ENCODE results near the gene C1QL2.

The C1QL2 gene

DNA sequence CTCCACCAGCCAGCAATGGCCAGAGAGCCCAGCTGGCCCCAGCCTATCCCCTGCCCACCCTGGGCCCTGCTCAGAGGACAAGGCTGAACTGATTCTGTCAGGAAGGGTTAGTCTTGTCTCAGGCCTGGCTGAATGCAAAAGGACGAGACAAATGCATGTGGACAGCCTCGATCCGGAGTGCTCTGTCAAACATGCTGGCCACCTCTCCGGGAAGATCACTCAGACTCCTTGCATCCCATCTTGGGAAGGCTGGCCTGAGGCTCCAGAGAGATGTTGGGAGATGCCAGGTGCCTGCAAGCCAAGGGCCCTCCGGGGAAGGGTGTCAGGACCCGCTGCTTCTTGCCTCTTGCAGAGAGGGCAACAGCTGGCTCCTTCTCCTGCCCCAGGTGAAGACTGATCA is 20.2 kb upstream of the C1QL2 start:
- DNase-seq: no peak

DNA sequence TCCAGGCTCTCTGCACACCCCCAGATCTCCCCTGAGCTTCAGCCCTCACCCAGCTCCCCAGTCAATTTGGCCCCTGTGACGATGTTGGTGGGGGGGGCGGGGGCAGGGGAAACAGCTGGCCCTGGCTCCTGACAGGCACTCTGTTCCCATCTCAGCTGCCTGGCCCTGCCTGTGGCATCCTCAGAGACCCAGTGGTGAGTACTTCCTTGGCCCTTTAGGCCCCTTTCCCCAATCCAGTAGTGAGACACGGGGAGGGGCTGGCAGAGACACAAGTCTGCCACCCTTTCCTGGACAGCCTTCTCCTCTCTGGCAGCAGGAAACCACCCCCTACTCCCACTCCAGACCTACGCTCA is 19.3 kb upstream of the C1QL2 start:
- DNase-seq: no peak

DNA sequence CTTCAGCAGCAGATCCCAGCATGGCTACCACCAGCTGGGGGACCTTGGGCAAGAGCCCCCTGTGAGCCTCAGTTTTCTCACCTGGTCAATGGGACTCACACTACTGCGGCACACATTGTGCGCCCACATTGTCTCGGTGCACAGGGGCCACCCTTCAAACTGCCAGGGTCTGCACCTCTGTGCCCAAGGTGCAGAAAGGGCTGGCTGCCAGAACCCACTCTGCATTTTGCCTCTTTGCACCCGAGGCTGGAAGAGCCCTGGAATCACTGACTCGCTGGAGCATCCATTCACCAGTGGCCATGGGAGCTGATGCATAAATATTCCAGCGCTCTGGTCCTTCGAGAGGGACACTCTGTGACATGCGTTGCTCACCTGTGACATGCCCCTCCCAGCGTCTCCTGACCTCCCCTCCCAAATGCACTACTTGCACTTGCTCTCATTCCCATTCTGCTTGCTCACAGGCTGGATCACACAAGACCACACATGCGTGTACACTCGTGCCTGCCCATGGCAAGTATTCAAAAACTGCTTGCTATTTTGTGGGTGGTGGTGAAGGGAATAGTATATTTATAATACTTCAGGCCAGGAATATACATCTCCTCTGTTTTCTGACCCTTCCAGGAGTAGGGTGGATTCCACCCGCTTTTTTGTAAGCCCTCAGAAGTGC is 18.8 kb upstream of the C1QL2 start:
- no peak for DNase-seq

DNA sequence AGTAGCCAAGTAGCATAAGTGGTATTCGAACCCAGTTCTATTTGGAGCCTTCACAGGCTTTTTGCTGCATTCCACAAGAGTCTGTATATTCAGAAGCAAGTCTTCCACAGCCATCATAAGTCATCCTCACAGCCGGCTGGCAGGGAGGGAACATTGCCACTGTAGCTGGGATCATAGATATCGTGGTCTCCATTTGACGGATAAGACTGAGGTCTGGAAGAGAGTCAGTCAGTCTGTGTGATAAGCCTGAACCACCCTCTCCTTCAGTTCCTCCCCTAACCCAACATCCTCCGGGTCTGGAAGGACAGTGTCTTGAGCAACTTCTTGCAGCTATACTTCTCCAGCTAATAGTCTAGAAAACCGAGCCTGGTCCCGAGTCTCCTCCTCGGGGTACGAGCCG is 17.0 kb upstream of the C1QL2 start:
- no peak for DNase-seq

DNA sequence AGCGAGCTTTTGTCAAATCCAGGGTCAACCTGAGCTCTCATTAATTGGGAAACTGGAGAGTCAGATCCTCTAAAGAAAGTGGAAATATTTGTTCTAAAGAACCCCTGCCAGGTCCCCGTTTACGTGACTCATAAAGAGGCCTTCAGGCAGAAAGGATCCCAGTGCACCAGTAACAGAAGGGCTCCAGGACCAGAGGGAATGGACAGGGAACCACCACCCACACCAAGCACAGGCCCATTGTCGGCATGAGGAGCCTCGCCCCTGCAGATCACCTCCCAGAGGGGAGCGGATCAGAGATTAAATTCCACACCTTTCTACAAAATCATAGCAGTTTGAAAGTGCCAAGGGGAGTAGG is 16.4 kb upstream of the C1QL2 start:
- DNase-seq: no peak

GRCh38 chr2:119174216-119174992 is 15.9 kb upstream of the C1QL2 start:
- DNase-seq: no peak

GRCh38 chr2:119173556-119174060 is 15.1 kb upstream of the C1QL2 start:
- no peak for DNase-seq

DNA sequence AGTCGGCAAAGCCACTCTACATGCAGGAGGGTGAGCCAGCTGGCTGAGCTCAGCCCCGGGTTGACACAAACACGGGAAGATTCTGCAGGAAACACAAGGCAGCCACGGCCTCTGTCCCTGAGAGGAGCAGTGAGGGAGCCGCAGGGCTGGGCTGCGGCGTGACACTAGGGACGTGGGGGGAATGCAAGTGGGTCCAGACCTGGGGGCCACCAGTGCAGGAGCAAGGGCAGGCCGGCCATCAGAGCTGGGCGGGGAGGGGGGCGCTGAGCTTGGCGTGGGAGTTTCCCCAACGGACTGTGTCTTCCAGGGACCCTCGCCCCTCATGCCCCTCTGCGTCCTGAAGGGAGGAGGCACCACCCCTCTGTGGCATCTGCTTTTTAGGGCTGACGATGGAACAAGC is 12.0 kb upstream of the C1QL2 start:
- DNase-seq: no peak

DNA sequence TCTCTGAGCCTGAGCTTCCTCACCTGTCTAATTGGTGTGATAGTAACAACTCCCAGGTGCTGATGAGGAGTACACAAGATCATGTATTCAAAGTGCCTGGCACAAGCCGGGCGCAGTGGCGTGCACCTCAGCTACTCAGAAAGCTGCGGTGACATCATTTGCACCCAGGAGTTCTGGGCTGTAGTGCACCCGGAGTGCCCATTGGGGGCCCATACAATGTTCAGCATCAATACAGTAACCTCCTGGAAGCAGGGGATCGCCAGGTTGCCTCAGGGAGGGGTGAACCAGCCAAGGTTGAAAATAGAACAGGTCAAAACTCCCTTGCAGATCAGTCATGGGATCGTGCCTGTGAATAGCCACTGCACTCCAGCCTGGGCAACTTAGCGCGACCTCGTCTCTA is 11.2 kb upstream of the C1QL2 start:
- no peak for DNase-seq

- DNase-seq: no peak
Observed at GRCh38 chr2:119160361-119160990, 1.9 kb upstream of the C1QL2 start.

DNA sequence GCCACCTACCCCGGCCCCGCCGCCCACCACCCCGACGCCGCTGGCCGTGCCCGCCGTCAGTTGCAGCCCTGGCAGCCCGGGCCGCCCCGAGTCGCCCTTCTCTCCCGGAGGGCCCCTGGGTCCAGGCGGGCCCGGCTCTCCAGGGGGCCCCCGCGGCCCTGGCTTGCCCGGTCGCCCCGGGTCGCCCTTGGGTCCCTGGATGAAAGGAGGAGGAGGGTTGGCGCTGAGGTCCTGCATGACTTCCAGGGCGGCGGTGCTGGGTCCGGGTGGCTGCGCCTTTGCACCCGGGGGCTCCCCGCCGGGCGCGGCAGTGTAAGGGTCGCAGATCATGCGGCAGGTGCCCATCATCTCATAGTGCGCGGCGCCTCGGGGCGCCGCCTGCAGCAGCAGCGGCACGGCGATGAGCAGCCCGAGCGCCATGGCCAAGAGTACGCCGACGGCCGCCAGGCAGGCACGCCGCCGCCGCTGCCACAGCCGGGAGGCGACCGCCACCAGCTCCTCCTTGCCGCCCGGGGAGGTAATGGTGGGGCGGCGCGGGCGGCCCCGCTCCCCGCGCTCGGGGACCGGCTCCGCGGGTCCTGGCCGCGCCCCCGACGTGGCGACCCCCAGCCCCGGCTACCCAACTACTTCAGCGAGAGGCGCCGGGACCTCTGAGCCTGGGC is 570 bp downstream of the C1QL2 start:
- no peak for DNase-seq

DNA sequence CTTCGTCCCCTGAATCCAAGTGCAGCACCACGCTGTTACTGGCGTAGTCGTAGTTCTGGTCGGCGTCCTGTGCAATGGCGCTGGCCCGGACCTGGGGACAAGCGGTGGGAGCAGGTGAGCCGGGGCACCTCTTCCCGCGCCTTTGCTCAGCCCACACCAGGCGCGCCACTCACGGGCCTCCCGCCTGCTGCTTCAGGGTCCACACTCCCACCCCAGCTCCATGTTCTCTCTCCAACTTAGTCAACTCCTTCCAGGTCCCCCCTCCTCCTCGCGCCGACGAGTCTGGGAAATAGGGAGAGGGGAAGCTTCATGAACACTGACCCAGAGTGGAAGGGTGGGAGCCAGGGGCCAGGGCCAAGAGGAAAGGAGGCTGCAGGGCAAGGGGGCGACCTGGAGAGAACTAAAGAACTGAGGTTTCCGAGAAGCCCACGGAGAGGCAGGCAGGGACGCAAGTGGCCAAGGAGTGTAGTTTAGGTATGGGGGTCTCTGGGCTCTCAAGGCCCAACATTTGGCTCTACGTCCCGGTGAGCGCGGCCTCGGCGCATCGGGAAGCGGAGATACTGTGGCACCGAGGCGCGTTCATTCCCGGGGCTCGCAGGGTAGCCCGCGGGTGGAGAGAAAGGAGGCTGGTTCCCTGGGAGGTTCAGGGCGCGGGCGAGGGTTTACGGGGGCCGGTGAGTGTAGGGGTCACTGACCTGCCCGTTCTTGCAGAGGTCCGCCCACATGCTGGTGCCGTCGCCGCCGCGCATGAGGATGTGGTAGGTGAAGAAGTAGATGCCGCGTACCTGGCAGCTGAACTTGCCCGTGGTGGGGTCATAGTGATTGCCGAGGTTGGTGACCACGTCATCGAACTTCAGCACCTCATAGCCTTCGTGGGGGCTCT is 1.4 kb downstream of the C1QL2 start:
- DNase-seq: no peak

DNA sequence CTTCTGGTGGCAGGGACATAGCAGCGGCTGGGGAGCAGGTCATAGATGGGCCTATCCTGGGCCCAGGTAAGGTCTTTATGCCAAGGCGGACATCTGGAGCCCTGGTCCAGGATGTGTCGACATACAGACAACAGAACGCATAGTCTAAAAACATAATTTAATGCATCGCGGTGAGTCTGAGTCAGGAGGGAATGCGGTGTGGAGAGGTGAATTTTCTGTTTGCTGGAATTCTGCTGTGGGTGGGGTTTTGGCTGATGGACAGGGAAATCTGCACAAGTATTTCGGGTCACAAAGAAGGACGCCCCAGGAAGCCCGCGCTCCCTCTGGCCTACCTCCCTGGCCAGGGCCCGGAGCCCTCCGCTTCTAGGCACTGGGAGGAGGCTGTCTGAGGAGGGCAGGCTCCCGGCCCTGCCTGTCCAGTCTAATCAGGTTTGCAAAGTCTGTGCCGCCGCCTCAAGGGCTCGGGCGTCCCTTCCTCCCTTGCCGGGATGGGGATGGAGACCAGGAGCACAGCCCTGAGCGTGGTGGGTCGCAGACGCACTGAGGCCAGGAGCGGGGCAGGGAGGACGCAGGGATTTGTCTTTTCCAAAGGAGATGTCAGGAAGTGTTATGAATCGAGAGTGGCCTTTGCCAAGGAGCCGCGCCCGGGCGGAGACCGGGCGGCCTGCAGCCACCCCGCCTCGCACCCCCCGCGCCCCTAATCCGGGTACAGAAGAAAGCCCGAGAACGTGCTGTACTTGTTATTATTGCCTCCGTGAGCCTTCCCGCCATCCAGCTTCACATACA is 2.3 kb downstream of the C1QL2 start:
- DNase-seq: no peak

DNA sequence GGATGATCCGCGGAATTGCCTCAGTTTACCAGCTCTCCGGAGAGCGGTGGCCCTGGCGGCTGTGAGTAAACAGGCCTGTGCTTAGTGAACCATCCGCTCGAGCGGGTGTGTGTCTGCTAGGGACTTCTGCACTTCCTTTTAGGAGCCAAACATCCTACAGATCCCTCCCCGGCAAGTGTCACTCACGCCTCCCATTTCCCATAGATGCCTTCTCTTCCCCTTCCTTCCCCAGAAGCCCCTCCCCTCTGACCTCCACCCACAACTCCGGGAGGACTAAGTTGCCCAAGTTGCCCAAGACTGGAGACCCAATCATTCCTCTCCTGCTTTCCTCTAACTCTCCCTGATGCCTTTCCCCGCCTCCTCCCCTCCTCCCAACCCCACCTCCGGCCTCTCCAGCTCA is 2.9 kb downstream of the C1QL2 start:
- no peak for DNase-seq

- DNase-seq: no peak
Observed at GRCh38 chr2:119154076-119154475, 4.5 kb downstream of the C1QL2 start.

GRCh38 chr2:119149611-119150010 is 8.9 kb downstream of the C1QL2 start:
- DNase-seq: no peak

GRCh38 chr2:119147776-119148715 is 10.5 kb downstream of the C1QL2 start:
- no peak for DNase-seq

DNA sequence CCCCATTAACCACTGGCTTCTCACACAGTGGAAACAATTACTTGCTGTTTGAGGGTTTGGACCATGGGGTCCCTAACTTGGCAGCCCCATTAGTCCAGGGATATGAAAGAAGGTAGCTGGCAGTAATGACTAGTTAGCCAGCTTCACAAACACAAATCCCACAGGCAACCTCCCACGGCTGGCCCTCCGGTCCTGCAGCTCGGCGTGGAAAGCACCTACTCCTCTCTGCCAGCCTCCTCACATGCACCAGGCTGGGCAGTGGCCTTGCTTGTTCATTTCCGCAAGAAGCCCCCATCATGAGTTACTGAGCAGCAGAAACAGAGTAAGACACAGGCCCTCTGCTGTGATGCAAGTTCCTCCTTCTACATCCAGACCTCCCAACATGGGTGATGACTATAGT is 13.7 kb downstream of the C1QL2 start:
- no peak for DNase-seq

DNA sequence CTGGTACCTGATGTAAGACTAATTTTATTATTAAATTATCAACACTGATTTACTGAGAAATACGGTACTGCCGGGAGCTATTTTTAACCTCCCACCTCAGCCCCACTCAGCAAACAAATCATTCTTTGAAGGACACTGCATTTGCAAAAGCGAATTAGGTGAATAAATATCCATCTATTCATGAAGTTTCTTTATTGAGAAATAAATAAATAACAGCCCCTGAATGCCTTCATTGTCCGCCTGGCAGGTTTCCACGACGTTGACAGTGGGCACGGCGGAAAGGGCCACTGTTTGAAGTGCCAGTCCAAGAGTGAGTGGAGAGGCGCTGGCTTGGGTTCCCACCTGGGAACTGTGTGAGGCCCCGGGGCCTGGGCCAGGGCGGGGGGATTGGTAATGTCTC is 15.7 kb downstream of the C1QL2 start:
- DNase-seq: peak; percentile 55

DNA sequence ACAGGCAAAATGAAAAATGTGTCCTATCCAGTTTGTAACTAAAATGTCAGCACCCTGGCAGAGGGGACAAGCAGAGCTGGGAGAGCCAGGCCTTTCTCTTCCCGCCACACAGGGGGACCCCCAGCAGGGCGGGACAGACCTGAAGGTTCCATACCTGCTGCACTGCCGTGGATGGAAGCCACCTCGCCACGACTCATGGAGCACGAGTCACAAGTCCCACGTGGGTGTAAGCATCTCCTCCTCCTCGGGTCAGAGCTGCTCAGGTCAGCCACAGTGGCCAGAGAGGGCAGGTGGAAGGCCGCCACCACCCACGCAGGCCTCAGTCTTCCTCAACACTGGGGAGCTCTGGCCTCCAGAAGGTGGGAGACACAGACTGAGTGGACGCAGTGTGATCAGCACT is 21.0 kb downstream of the C1QL2 start:
- no peak for DNase-seq

GRCh38 chr2:119136872-119137271 is 21.7 kb downstream of the C1QL2 start:
- no peak for DNase-seq

Data from NCI-H1417 treated with DMSO at 0.1 percent for 48 hours (cell line).